ENCODE results near the gene ARHGAP6.

ARHGAP6 gene

DNA sequence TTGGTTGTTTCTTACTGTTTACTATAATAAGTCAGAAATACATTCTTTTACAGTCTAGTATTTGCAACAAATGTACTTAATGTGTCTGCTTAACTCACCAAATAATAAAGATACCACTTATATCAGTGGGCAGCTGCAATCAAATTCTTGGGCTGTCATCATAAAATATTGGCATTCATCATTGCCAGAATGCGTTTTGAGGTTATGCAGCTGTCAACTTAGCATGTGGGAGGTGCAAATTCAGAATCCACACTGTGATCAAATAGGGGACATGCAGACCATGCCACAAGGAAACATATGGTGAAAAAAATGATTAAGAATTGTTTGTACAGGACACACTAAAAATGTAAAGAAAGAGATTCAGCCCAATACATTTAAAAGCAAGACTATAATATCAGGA is 468.0 kb downstream of the ARHGAP6 start:
- DNase-seq = no peak

GRCh38 chrX:11196476-11196875 is 469.2 kb downstream of the ARHGAP6 start:
- DNase-seq = no peak

DNA sequence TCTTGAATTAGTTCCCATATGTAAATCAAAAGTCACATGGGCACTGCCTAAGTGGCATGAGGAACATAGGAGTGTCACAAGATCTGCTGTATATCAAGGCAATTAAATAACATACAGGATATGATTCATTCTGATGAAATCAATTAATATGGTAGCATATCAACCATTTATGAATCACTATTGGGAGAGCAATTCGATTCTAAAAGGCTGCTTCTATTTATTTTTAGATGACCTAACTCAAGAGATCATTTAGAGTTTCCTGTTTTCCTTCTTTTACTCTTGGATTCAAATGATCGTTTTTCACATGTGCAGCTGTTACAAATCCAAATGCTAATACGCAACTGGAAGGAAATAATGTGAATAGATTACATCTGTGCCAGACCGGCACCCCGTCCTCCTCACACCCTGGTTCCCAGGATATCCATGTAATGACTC is 472.7 kb downstream of the ARHGAP6 start:
- DNase-seq = no peak

GRCh38 chrX:11190745-11191510 is 474.8 kb downstream of the ARHGAP6 start:
- DNase-seq = no peak

- DNase-seq = no peak
Observed at GRCh38 chrX:11189097-11189496, 476.6 kb downstream of the ARHGAP6 start.

DNA sequence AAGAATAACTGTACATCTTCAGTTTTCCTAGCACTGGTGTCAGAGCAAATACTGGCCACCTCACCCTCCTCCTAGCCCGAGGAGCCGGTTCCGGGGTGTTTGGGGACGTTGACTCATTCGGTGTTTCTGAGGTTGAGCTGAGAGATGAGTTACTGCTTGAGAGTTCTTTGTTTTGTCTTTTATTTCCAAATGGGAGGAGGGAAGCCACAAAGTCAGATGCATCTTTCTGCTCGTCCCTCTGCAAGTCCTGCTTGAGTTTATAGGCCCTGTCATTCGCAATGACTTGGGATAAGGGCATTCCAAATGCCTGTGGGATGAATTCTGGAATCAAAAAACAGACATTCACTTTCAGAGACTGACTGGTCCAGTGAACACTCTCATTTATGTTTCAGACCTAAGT is 477.1 kb downstream of the ARHGAP6 start:
- no peak for DNase-seq

- no peak for DNase-seq
Observed at GRCh38 chrX:11187001-11187400, 478.7 kb downstream of the ARHGAP6 start.

GRCh38 chrX:11185861-11186260 is 479.9 kb downstream of the ARHGAP6 start:
- DNase-seq = no peak

- DNase-seq = no peak
Observed at GRCh38 chrX:11180571-11180970, 485.1 kb downstream of the ARHGAP6 start.

GRCh38 chrX:11172415-11172814 is 493.3 kb downstream of the ARHGAP6 start:
- no peak for DNase-seq

GRCh38 chrX:11171956-11172355 is 493.8 kb downstream of the ARHGAP6 start:
- DNase-seq = no peak

- no peak for DNase-seq
Observed at GRCh38 chrX:11164433-11164832, 501.3 kb downstream of the ARHGAP6 start.

- no peak for DNase-seq
Observed at GRCh38 chrX:11159149-11159548, 506.6 kb downstream of the ARHGAP6 start.

- DNase-seq = no peak
Observed at GRCh38 chrX:11151799-11152559, 513.7 kb downstream of the ARHGAP6 start.

GRCh38 chrX:11148401-11148800 is 517.3 kb downstream of the ARHGAP6 start:
- DNase-seq = no peak

DNA sequence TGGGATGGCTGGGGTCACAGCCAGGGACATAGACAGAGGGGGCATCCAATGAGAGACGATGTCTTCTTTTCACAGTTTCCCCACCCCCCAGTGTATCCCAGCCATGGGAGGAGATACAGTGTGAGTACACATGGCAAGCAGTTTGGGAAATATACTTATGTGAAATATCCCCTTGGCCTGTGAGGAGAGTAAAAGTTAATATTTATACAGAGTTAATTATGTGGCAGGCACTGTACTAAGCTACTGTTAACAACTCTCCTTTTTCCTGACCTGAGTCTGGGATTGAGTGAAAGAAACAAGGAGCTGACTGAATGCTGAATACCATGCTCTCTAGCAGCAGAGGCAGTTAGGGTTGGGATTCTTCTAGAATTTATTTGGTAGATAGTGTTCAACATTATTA is 519.3 kb downstream of the ARHGAP6 start:
- DNase-seq = no peak

GRCh38 chrX:11143931-11144678 is 521.6 kb downstream of the ARHGAP6 start:
- DNase-seq = no peak

GRCh38 chrX:11138498-11139390 is 527.0 kb downstream of the ARHGAP6 start:
- DNase-seq = no peak

DNA sequence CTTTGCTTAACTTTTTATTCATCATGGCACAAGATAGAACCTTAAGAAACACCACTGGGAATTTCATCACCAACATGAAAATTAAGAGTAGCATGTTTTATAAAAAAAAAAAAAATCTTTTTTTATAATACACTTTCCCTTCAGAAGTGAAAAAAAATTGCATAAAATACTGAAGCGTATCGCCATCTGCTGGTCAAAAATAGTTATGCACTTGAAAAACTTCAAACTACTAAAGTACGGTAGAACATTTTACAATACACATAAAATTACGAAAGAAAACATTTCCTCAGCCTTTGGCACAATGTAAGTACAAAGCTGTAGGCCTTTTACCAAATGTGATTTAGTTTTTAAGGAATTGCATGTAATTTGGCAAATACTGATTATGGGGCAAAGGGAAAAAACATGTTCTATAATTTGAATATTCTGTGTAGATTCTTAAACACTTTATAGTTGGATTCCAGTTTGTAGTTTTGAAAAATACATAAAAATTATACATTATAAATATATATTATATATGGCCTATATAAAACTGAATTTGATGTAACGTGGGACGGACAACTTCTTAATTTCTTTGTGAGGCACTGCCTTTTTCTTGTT is 528.1 kb downstream of the ARHGAP6 start:
- no peak for DNase-seq

- DNase-seq = no peak
Observed at GRCh38 chrX:11135564-11136185, 530.0 kb downstream of the ARHGAP6 start.

- no peak for DNase-seq
Observed at GRCh38 chrX:11131146-11131545, 534.6 kb downstream of the ARHGAP6 start.

- no peak for DNase-seq
Observed at GRCh38 chrX:11130136-11130535, 535.6 kb downstream of the ARHGAP6 start.

All from activated naive CD4-positive, alpha-beta T cell (primary cell).